HCT116 (cell line): ENCODE results near the gene IL17B. TPM values are rescaled to one million over a fixed set of nuclear protein-coding genes. Genes with fewer than 3 reads are reported as not detected.

Experiments
- ATAC-seq: fragments of 200-7000 bp; cut with Tn5 transposase; 2 replicates; pipeline ENCODE4 v1.9.1; 2020; ENCODE audit warnings: mild to moderate bottlenecking, moderate library complexity
- BruUV-seq: library from RNA; stranded (reverse); fragments of 400-500 nt; replicated peaks from 2 replicates; lab custom pipeline; 2021; lab: Mats Ljungman, UMichigan
- CTCF ChIA-PET: fragments of 300-600 bp; sonication (Branson Sonifier 250); formaldehyde crosslinking; loops from one replicate; lab custom pipeline; 2021; ENCODE audit warnings: antibody characterized with exemption; lab: Charles Lee
- POLR2A ChIA-PET: fragments of 300-600, 350-600 bp; sonication (Branson Sonifier 250); formaldehyde crosslinking; loops from one replicate; lab custom pipeline; 2021; ENCODE audit warnings: antibody characterized with exemption; lab: Charles Lee
- RAD21 ChIA-PET, 2 experiments: fragments of 300-600 bp; sonication (Branson Sonifier 250); formaldehyde crosslinking; loops; one replicate each; lab custom pipeline; 2023; ENCODE audit warnings: low total read pairs in 2 of 2; ENCODE audit not compliant: uncharacterized antibody in 2 of 2, unreplicated experiment in 2 of 2, low non-redundant PET in 1 of 2; lab: Charles Lee
- DNase-seq: peaks from one replicate; pipeline ENCODE4 v3.0.0-alpha.2; 2010; ENCODE audit warnings: low read depth, low spot score
- H2AFZ ChIP-seq: fragments of 200-600 bp; shearing (Covaris generic), sonication (generic); 2 replicates; pipeline ENCODE4 v1.6.1; 2017; ENCODE audit warnings: low read depth, mixed run types, mixed read lengths, antibody characterized with exemption, low read length; ENCODE audit not compliant: poor library complexity, severe bottlenecking
- H3K27ac ChIP-seq: 2 replicates; pipeline ENCODE4 v1.5.1; 2012; ENCODE audit warnings: low read depth, low read length
- H3K27me3 ChIP-seq: fragments of 200-600 bp; sonication (generic); 2 replicates; pipeline ENCODE4 v1.6.1; 2016; ENCODE audit warnings: mixed run types, low read length, mixed read lengths; ENCODE audit not compliant: insufficient read depth
- H3K36me3 ChIP-seq, 2 experiments: fragments of 200-500 bp in 1 of 2; fragments of 200-600 bp in 1 of 2; sonication (Bioruptor generic) in 1 of 2; sonication (generic) in 1 of 2; 2 replicates each; pipeline versions ENCODE4 v1.5.1 to v1.6.1; 2014 to 2016; ENCODE audit warnings: low read length in 2 of 2, inconsistent platforms in 1 of 2, mixed read lengths in 1 of 2, mixed run types in 1 of 2; ENCODE audit not compliant: insufficient read depth in 2 of 2, control insufficient read depth in 1 of 2
- H3K4me1 ChIP-seq, 2 experiments: fragments of 200-600 bp in 1 of 2; sonication (generic) in 1 of 2; 2 replicates each; pipeline versions ENCODE4 v1.5.1 to v1.6.1; 2012 to 2017; ENCODE audit warnings: low read length in 2 of 2, inconsistent platforms in 1 of 2, mild to moderate bottlenecking in 1 of 2, mixed read lengths in 1 of 2, mixed run types in 1 of 2, moderate library complexity in 1 of 2; ENCODE audit not compliant: insufficient read depth in 2 of 2, control insufficient read depth in 1 of 2
- H3K4me2 ChIP-seq: fragments of 200-600 bp; sonication (generic); 2 replicates; pipeline ENCODE4 v1.6.1; 2017; ENCODE audit warnings: mixed run types, low read length, mixed read lengths
- H3K4me3 ChIP-seq, 2 experiments: fragments of 200-600 bp in 1 of 2; sonication (generic) in 1 of 2; replicated peaks in 1 of 2; 2 replicates each; pipeline ENCODE4 v1.5.1; 2011 to 2016; ENCODE audit warnings: low read length in 2 of 2, control low read depth in 1 of 2, low read depth in 1 of 2, mild to moderate bottlenecking in 1 of 2, mixed read lengths in 1 of 2, mixed run types in 1 of 2
- H3K79me2 ChIP-seq: fragments of 200-600 bp; sonication (generic); 2 replicates; pipeline ENCODE4 v1.6.1; 2017; ENCODE audit warnings: mild to moderate bottlenecking, mixed run types, low read length, moderate library complexity, mixed read lengths; ENCODE audit not compliant: insufficient read depth
- H3K9ac ChIP-seq: fragments of 200-600 bp; sonication (generic); 2 replicates; pipeline ENCODE4 v1.6.1; 2016; ENCODE audit warnings: low read length, mixed read lengths
- H3K9me2 ChIP-seq: fragments of 200-600 bp; sonication (generic), shearing (Covaris generic); 2 replicates; pipeline ENCODE4 v1.6.1; 2017; ENCODE audit warnings: mixed run types, mild to moderate bottlenecking, moderate library complexity; ENCODE audit not compliant: insufficient read depth
- H3K9me3 ChIP-seq, 2 experiments: fragments of 200-500 bp in 1 of 2; fragments of 200-600 bp in 1 of 2; sonication (Bioruptor generic) in 1 of 2; sonication (generic) in 1 of 2; 2 replicates each; pipeline ENCODE4 v1.6.1; 2014 to 2017; ENCODE audit warnings: low read length in 2 of 2, mixed read lengths in 2 of 2, inconsistent platforms in 1 of 2, low read depth in 1 of 2, mild to moderate bottlenecking in 1 of 2, mixed run types in 1 of 2, moderate library complexity in 1 of 2; ENCODE audit not compliant: control insufficient read depth in 1 of 2, insufficient read depth in 1 of 2
- H4K20me1 ChIP-seq: fragments of 200-600 bp; sonication (generic), shearing (Covaris generic); 2 replicates; pipeline ENCODE4 v1.6.1; 2017; ENCODE audit warnings: mixed run types, mild to moderate bottlenecking, moderate library complexity; ENCODE audit not compliant: insufficient read depth
- CBX3 ChIP-seq: IDR thresholded peaks from 2 replicates; pipeline ENCODE4 v1.6.1; 2012; ENCODE audit warnings: low read depth
- CEBPB ChIP-seq: IDR thresholded peaks from 2 replicates; pipeline ENCODE4 v1.6.1; 2012; ENCODE audit warnings: low read depth
- CTCF ChIP-seq, 3 experiments: fragments of 200-600 bp in 1 of 3; sonication (generic) in 1 of 3; IDR thresholded peaks in 2 of 3; conservative IDR thresholded peaks in 1 of 3; 2 replicates each; pipeline ENCODE4 v1.5.1; 2012 to 2017; ENCODE audit warnings: low read depth in 2 of 3, low read length in 2 of 3, antibody characterized with exemption in 1 of 3, borderline replicate concordance in 1 of 3, control low read depth in 1 of 3, mild to moderate bottlenecking in 1 of 3, mixed read lengths in 1 of 3, mixed run types in 1 of 3, moderate library complexity in 1 of 3; ENCODE audit not compliant: insufficient read depth in 1 of 3
- EGR1 ChIP-seq: IDR thresholded peaks from 2 replicates; pipeline ENCODE4 v1.6.1; 2012; ENCODE audit warnings: low read depth
- FOSL1 ChIP-seq: IDR thresholded peaks from 2 replicates; pipeline ENCODE4 v1.6.1; 2012; ENCODE audit warnings: low read depth
- JUND ChIP-seq: IDR thresholded peaks from 2 replicates; pipeline ENCODE4 v1.6.1; 2012
- MAX ChIP-seq: IDR thresholded peaks from 2 replicates; pipeline ENCODE4 v1.6.1; 2012
- POLR2A ChIP-seq: IDR thresholded peaks from 2 replicates; pipeline ENCODE4 v1.7.0; 2011; ENCODE audit warnings: borderline replicate concordance; ENCODE audit not compliant: insufficient read depth, insufficient read length; ENCODE audit errors: extremely low read depth
- SIN3A ChIP-seq: IDR thresholded peaks from 2 replicates; pipeline ENCODE4 v1.6.1; 2012; ENCODE audit warnings: low read depth
- SP1 ChIP-seq: IDR thresholded peaks from 2 replicates; pipeline ENCODE4 v1.6.1; 2012; ENCODE audit warnings: low read depth
- SRF ChIP-seq: IDR thresholded peaks from 2 replicates; pipeline ENCODE4 v1.6.1; 2012; ENCODE audit warnings: low read depth
- TCF7L2 ChIP-seq: IDR thresholded peaks from 2 replicates; pipeline ENCODE4 v1.7.0; 2011; ENCODE audit warnings: borderline replicate concordance, inconsistent platforms; ENCODE audit not compliant: insufficient read depth, insufficient read length; ENCODE audit errors: extremely low read depth
- YY1 ChIP-seq: IDR thresholded peaks from 2 replicates; pipeline ENCODE4 v1.6.1; 2011; ENCODE audit warnings: low read length, low read depth, moderate library complexity, mild to moderate bottlenecking; ENCODE audit not compliant: insufficient replicate concordance; ENCODE audit errors: extremely low read depth
- ZFX ChIP-seq: fragments of 450-650 bp; IDR thresholded peaks from 2 replicates; pipeline ENCODE4 v1.6.1; 2017
- intact Hi-C: fragments of 100-400 bp; cut with micrococcal nuclease; formaldehyde crosslinking; loops from 2 replicates; pipeline ENCODE4 v1.10.0; 2022
- total RNA-seq: library from RNA; stranded (reverse); gene quantifications from one replicate; pipeline ENCODE4 v1.2.1, GENCODE V29; 2021; ENCODE audit not compliant: unreplicated experiment
- TF ChIP-seq, protein P1 (sequence below): IDR thresholded peaks from 2 replicates; pipeline ENCODE4 v1.6.1; 2012

IL17B gene
- total RNA-seq, 1 experiment from 2014 or later = 0.81 TPM

- H3K9ac ChIP-seq = no peak overlapping the region
- H3K27me3 ChIP-seq = no peaks in the 10 kb centered on the region
- no peaks in the 10 kb centered on the region for H3K36me3 ChIP-seq
- ChIA-PET POLR2A (no interaction called here), CTCF (no interaction called here), RAD21 (no interaction called here)
- no peak overlapping the region for H3K27ac ChIP-seq
- no peaks in the 10 kb centered on the region for H3K79me2 ChIP-seq
- no peaks in the 10 kb centered on the region for H4K20me1 ChIP-seq
- intact Hi-C loops = no loop called here
- ATAC-seq = no peak
- no peak overlapping the region for H3K4me2 ChIP-seq
- no peaks in the 10 kb centered on the region for H3K4me1 ChIP-seq
- H3K4me3 ChIP-seq = no peak overlapping the region
- TF ChIP-seq EGR1 (no peak), SRF (no peak), FOSL1 (no peak), CEBPB (no peak), MAX (no peak), CTCF (IDR thresholded peaks at IDR 0.05 in 2 of 3, conservative IDR thresholded peaks at IDR 0.05 in 1 of 3; ENCODE audit: borderline replicate concordance in 1 of 3, insufficient read depth in 1 of 3, low read depth in 2 of 3, low read length in 2 of 3) (no peak), POLR2A (no peak), ZFX (no peak), JUND (no peak), SP1 (no peak), SIN3A (no peak), YY1 (no peak), TCF7L2 (no peak), CBX3 (no peak)
- TF ChIP-seq, protein P1, sequence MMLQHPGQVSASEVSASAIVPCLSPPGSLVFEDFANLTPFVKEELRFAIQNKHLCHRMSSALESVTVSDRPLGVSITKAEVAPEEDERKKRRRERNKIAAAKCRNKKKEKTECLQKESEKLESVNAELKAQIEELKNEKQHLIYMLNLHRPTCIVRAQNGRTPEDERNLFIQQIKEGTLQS = no peak
- DNase-seq = no peak
- H3K9me2 ChIP-seq = no peaks in the 10 kb centered on the region
- BruUV-seq = no TSS peak
- no peaks in the 10 kb centered on the region for H3K9me3 ChIP-seq
- H2AFZ ChIP-seq = no peak overlapping the region
Observed at GRCh38 chr5:149409268-149409948, 30.3 kb upstream of the IL17B start.
